ENCODE data around the gene CPED1. TPM values are rescaled to one million over a fixed set of nuclear protein-coding genes. Genes with fewer than 3 reads are reported as not detected.

The CPED1 gene
- total RNA-seq, 4 donors from 2014 or later, result 4.4 to 20.2 (median 14.0) TPM

- Histone ChIP-seq H3K4me1 (peaks cover 0 to 35% (median 4%) of the 10 kb centered on the region in 4 donors), H3K4me3 (peak overlapping the region; percentile 11 to 52 (median 32)), H3K36me3 (no peaks in the 10 kb centered on the region), H3K9me3 (no peaks in the 10 kb centered on the region), H3K27me3 (no peaks in the 10 kb centered on the region), H3K27ac (peak overlapping the region; percentile 80 to 89 (median 86))
- intact Hi-C loops (cut with DNase I; ENCODE audit: low total_unique reads) (no loop called here), in situ Hi-C loops (cut with MboI; ENCODE audit: low pct_ligation_motif_present in 1 of 4, low pct_unique_long_range_greater_than_20kb in 1 of 4, low sequenced_read_pairs in 3 of 4) (loop anchor here (10.0 to 25.0 kb wide), 3 partner anchors 85 to 105 kb away; no protein-coding TSS in a partner anchor)
- TF ChIP-seq POLR2AphosphoS5 (IDR thresholded peaks at IDR 0.05) (peak in 1 of 3 donors; percentile 14), POLR2A (IDR thresholded peaks at IDR 0.05) (no peak), EP300 (IDR thresholded peaks at IDR 0.05; ENCODE audit: low read depth) (no peak)
- TF ChIP-seq, protein P1, sequence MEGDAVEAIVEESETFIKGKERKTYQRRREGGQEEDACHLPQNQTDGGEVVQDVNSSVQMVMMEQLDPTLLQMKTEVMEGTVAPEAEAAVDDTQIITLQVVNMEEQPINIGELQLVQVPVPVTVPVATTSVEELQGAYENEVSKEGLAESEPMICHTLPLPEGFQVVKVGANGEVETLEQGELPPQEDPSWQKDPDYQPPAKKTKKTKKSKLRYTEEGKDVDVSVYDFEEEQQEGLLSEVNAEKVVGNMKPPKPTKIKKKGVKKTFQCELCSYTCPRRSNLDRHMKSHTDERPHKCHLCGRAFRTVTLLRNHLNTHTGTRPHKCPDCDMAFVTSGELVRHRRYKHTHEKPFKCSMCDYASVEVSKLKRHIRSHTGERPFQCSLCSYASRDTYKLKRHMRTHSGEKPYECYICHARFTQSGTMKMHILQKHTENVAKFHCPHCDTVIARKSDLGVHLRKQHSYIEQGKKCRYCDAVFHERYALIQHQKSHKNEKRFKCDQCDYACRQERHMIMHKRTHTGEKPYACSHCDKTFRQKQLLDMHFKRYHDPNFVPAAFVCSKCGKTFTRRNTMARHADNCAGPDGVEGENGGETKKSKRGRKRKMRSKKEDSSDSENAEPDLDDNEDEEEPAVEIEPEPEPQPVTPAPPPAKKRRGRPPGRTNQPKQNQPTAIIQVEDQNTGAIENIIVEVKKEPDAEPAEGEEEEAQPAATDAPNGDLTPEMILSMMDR (IDR thresholded peaks at IDR 0.05), result no peak
- DNase-seq, result no peak
- 33 to 38% methylated on average over 6 to 15 of the region's 15 CpGs for WGBS, 2 donors (ENCODE audit: low coverage in 1 of 2)
Measured at GRCh38 chr7:120989257-120990220, 1.0 kb downstream of the CPED1 start.

- Histone ChIP-seq H3K9me3 (no peaks in the 10 kb centered on the region), H3K36me3 (no peaks in the 10 kb centered on the region), H3K27ac (peak overlapping the region; percentile 80 to 89 (median 86)), H3K4me1 (peaks cover 0 to 45% (median 4%) of the 10 kb centered on the region in 4 donors), H3K4me3 (peak overlapping the region in 3 of 4 donors; percentile 28 to 52 (median 36)), H3K27me3 (no peaks in the 10 kb centered on the region)
- TF ChIP-seq EP300 (IDR thresholded peaks at IDR 0.05; ENCODE audit: low read depth) (no peak), POLR2A (IDR thresholded peaks at IDR 0.05) (no peak), POLR2AphosphoS5 (IDR thresholded peaks at IDR 0.05) (no peak)
- TF ChIP-seq, protein P1 (IDR thresholded peaks at IDR 0.05), result no peak
- intact Hi-C loops (cut with DNase I; ENCODE audit: low total_unique reads), result no loop called here
- in situ Hi-C loops (cut with MboI; ENCODE audit: low pct_ligation_motif_present in 1 of 4, low pct_unique_long_range_greater_than_20kb in 1 of 4, low sequenced_read_pairs in 3 of 4), result loop anchor here (10.0 to 25.0 kb wide), 3 partner anchors 84 to 104 kb away; no protein-coding TSS in a partner anchor
- no peak for DNase-seq
- 62 to 87% methylated on average over 6 of the region's 6 CpGs for WGBS, 2 donors (ENCODE audit: low coverage in 1 of 2)
Measured at GRCh38 chr7:120990468-120991118, 2.1 kb downstream of the CPED1 start.

DNA sequence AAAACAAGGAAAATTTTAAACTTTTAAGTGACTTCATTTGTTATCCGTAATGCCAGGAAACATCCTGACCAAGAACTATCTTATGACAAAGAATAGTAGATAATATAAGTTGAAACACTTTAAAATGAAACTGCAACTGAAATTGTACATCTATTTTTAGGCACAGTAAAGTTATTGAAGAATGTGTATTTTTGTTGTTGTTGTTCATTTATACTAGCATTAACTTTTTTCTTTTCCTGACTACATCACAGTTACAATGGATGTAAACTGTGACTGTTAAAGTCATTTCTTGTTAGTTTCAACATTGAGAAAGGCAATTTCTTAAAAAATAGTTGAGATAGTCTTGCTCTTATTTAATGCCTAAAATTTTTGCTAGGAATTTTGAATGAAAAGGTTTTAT lies 2.6 kb downstream of the CPED1 start:
- no peaks in the 10 kb centered on the region for H3K27me3 ChIP-seq
- peak overlapping the region; percentile 80 to 89 (median 86) for H3K27ac ChIP-seq
- 29 to 38% methylated on average over 1 of the region's 1 CpG for WGBS, 2 donors (ENCODE audit: low coverage in 1 of 2)
- TF ChIP-seq POLR2A (IDR thresholded peaks at IDR 0.05), result no peak
- TF ChIP-seq, protein P1 (IDR thresholded peaks at IDR 0.05), result no peak
- no peak for TF ChIP-seq EP300 (IDR thresholded peaks at IDR 0.05; ENCODE audit: low read depth)
- TF ChIP-seq POLR2AphosphoS5 (IDR thresholded peaks at IDR 0.05), result no peak
- no peaks in the 10 kb centered on the region for H3K9me3 ChIP-seq
- in situ Hi-C loops (cut with MboI; ENCODE audit: low pct_ligation_motif_present in 1 of 4, low pct_unique_long_range_greater_than_20kb in 1 of 4, low sequenced_read_pairs in 3 of 4) (loop anchor here (10.0 to 25.0 kb wide), 3 partner anchors 84 to 104 kb away; no protein-coding TSS in a partner anchor), intact Hi-C loops (cut with DNase I; ENCODE audit: low total_unique reads) (no loop called here)
- H3K4me3 ChIP-seq, result peak overlapping the region in 3 of 4 donors; percentile 28 to 52 (median 36)
- H3K4me1 ChIP-seq, result peaks cover 0 to 49% (median 5%) of the 10 kb centered on the region in 4 donors
- no peaks in the 10 kb centered on the region for H3K36me3 ChIP-seq
- DNase-seq, result no peak

- H3K27me3 ChIP-seq, result no peaks in the 10 kb centered on the region
- no peaks in the 10 kb centered on the region for H3K36me3 ChIP-seq
- in situ Hi-C loops (cut with MboI; ENCODE audit: low pct_ligation_motif_present in 1 of 4, low pct_unique_long_range_greater_than_20kb in 1 of 4, low sequenced_read_pairs in 3 of 4) (loop anchor here (10.0 to 25.0 kb wide), 3 partner anchors 83 to 103 kb away; no protein-coding TSS in a partner anchor), intact Hi-C loops (cut with DNase I; ENCODE audit: low total_unique reads) (no loop called here)
- no peak for DNase-seq
- no peak for TF ChIP-seq EP300 (IDR thresholded peaks at IDR 0.05; ENCODE audit: low read depth)
- peak in 1 of 3 donors; percentile 11 for TF ChIP-seq POLR2AphosphoS5 (IDR thresholded peaks at IDR 0.05)
- no peak for TF ChIP-seq POLR2A (IDR thresholded peaks at IDR 0.05)
- TF ChIP-seq, protein P1 (IDR thresholded peaks at IDR 0.05), result no peak
- WGBS, 2 donors (ENCODE audit: low coverage in 1 of 2), result 9 to 28% methylated on average over 2 of the region's 2 CpGs
- no peaks in the 10 kb centered on the region for H3K9me3 ChIP-seq
- H3K4me3 ChIP-seq, result peak overlapping the region in 2 of 4 donors; percentile 36 to 52
- H3K27ac ChIP-seq, result peak overlapping the region; percentile 80 to 89 (median 86)
- H3K4me1 ChIP-seq, result peaks cover 0 to 53% (median 9%) of the 10 kb centered on the region in 4 donors
Measured at GRCh38 chr7:120991581-120991980, 3.1 kb downstream of the CPED1 start.

Measured in transverse colon (tissue), 4 donors.